Measurements from ENCODE around the gene ETS2. TPM values are rescaled to one million over a fixed set of nuclear protein-coding genes. Genes with fewer than 3 reads are reported as not detected.

Gene ETS2
- total and polyA plus RNA-seq, 2 experiments from 2014 or later = 19.5 to 36.8 TPM

DNA sequence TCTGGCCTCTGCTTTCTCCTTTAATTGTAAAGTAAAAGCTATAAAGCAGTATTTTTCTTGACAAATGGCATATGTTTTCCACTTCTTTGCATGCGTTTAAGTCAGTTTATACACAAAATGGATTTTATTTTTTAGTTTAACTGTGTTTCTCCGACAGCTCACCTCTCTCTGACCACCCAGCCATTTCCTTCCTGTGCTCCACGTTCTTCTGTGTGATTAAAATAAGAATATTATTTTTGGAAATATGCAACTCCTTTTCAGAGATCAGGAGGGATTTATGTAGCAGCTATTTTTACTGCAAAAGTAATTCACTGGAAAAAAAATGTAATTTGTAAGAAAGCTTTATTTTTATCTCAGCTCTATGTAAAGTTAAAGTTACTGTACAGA is 18.0 kb downstream of the ETS2 start:
- Mint-ChIP-seq H3K9me3 (peaks cover 4% of the 10 kb centered on the region; the same call in 1 of the 3 replicates), H3K27me3 (ENCODE audit: insufficient read depth, low read depth, poor library complexity) (no peaks in the 10 kb centered on the region), H3K4me3 (no peak overlapping the region), H3K4me1 (no peaks in the 10 kb centered on the region), H3K27ac (no peak overlapping the region), H3K36me3 (ENCODE audit: low read depth) (peaks cover 68% of the 10 kb centered on the region)
- H3K4me1 ChIP-seq (ENCODE audit: insufficient read depth) = no peaks in the 10 kb centered on the region
- H3K4me3 ChIP-seq = no peak overlapping the region
- H3K27ac ChIP-seq (ENCODE audit: low read depth) = 0 out of 2 replicates have a peak overlapping the region, but pooled peaks have one; percentile 50
- H4K20me1 ChIP-seq (replicated peaks; ENCODE audit: insufficient read depth) = peaks cover 8% of the 10 kb centered on the region
- no peaks in the 10 kb centered on the region for H3K9me2 ChIP-seq (ENCODE audit: insufficient read depth)
- no peak overlapping the region for H2AFZ ChIP-seq
- no peaks in the 10 kb centered on the region for H3F3A ChIP-seq (replicated peaks; ENCODE audit: low read depth)
- H3K4me2 ChIP-seq = no peak overlapping the region
- H3K79me2 ChIP-seq (replicated peaks; ENCODE audit: insufficient read depth) = 0 out of 2 replicates have a peak, but pooled peaks cover 3% of the 10 kb centered on the region
- no peak for DNase-seq (ENCODE audit: low spot score)
- TF ChIP-seq POLR2AphosphoS5 (IDR thresholded peaks at IDR 0.05; ENCODE audit: low read depth) (no peak), CREB1 (CRISPR knock-in tag; IDR thresholded peaks at IDR 0.05; ENCODE audit: low read depth) (no peak), STAT1 (IDR thresholded peaks at IDR 0.05; ENCODE audit: unreplicated experiment) (no peak), ZNF331 (CRISPR knock-in tag; IDR thresholded peaks at IDR 0.05; ENCODE audit: low read depth) (no peak), EZH2phosphoT487 (IDR thresholded peaks at IDR 0.05; ENCODE audit: unreplicated experiment) (no peak), EZH2 (IDR thresholded peaks at IDR 0.05; ENCODE audit: low read depth, unreplicated experiment) (no peak), ZNF114 (CRISPR knock-in tag; IDR thresholded peaks at IDR 0.05) (no peak)
- TF ChIP-seq, protein P1, sequence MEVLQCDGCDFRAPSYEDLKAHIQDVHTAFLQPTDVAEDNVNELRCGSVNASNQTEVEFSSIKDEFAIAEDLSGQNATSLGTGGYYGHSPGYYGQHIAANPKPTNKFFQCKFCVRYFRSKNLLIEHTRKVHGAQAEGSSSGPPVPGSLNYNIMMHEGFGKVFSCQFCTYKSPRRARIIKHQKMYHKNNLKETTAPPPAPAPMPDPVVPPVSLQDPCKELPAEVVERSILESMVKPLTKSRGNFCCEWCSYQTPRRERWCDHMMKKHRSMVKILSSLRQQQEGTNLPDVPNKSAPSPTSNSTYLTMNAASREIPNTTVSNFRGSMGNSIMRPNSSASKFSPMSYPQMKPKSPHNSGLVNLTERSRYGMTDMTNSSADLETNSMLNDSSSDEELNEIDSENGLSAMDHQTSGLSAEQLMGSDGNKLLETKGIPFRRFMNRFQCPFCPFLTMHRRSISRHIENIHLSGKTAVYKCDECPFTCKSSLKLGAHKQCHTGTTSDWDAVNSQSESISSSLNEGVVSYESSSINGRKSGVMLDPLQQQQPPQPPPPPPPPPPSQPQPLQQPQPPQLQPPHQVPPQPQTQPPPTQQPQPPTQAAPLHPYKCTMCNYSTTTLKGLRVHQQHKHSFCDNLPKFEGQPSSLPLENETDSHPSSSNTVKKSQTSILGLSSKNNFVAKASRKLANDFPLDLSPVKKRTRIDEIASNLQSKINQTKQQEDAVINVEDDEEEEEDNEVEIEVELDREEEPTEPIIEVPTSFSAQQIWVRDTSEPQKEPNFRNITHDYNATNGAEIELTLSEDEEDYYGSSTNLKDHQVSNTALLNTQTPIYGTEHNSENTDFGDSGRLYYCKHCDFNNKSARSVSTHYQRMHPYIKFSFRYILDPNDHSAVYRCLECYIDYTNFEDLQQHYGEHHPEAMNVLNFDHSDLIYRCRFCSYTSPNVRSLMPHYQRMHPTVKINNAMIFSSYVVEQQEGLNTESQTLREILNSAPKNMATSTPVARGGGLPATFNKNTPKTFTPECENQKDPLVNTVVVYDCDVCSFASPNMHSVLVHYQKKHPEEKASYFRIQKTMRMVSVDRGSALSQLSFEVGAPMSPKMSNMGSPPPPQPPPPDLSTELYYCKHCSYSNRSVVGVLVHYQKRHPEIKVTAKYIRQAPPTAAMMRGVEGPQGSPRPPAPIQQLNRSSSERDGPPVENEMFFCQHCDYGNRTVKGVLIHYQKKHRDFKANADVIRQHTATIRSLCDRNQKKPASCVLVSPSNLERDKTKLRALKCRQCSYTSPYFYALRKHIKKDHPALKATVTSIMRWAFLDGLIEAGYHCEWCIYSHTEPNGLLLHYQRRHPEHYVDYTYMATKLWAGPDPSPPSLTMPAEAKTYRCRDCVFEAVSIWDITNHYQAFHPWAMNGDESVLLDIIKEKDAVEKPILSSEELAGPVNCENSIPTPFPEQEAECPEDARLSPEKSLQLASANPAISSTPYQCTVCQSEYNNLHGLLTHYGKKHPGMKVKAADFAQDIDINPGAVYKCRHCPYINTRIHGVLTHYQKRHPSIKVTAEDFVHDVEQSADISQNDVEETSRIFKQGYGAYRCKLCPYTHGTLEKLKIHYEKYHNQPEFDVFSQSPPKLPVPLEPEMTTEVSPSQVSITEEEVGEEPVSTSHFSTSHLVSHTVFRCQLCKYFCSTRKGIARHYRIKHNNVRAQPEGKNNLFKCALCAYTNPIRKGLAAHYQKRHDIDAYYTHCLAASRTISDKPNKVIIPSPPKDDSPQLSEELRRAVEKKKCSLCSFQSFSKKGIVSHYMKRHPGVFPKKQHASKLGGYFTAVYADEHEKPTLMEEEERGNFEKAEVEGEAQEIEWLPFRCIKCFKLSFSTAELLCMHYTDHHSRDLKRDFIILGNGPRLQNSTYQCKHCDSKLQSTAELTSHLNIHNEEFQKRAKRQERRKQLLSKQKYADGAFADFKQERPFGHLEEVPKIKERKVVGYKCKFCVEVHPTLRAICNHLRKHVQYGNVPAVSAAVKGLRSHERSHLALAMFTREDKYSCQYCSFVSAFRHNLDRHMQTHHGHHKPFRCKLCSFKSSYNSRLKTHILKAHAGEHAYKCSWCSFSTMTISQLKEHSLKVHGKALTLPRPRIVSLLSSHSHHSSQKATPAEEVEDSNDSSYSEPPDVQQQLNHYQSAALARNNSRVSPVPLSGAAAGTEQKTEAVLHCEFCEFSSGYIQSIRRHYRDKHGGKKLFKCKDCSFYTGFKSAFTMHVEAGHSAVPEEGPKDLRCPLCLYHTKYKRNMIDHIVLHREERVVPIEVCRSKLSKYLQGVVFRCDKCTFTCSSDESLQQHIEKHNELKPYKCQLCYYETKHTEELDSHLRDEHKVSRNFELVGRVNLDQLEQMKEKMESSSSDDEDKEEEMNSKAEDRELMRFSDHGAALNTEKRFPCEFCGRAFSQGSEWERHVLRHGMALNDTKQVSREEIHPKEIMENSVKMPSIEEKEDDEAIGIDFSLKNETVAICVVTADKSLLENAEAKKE (CRISPR knock-in tag; IDR thresholded peaks at IDR 0.05) = no peak
- TF ChIP-seq, protein P2, sequence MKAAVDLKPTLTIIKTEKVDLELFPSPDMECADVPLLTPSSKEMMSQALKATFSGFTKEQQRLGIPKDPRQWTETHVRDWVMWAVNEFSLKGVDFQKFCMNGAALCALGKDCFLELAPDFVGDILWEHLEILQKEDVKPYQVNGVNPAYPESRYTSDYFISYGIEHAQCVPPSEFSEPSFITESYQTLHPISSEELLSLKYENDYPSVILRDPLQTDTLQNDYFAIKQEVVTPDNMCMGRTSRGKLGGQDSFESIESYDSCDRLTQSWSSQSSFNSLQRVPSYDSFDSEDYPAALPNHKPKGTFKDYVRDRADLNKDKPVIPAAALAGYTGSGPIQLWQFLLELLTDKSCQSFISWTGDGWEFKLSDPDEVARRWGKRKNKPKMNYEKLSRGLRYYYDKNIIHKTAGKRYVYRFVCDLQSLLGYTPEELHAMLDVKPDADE (IDR thresholded peaks at IDR 0.05) = no peak
- H3K27me3 ChIP-seq (ENCODE audit: insufficient read depth) = no peaks in the 10 kb centered on the region
- H3K36me3 ChIP-seq (ENCODE audit: insufficient read depth) = peaks cover 50% of the 10 kb centered on the region
- no peak for ATAC-seq

Measured in GM23338 (cell line).